Osteoblast (primary cell): Measurements from ENCODE around the gene BTNL3. TPM values are rescaled to one million over a fixed set of nuclear protein-coding genes. Genes with fewer than 3 reads are reported as not detected.

Experiments
- DNase-seq: peaks from one replicate; pipeline ENCODE4 v3.0.0; 2011; ENCODE audit warnings: low spot score, mixed read lengths; ENCODE audit not compliant: insufficient read length; ENCODE audit errors: missing footprints
- H2AFZ ChIP-seq: 2 replicates; pipeline ENCODE4 v1.6.0; 2011; ENCODE audit warnings: mild to moderate bottlenecking, low read length
- H3K27ac ChIP-seq: 2 replicates; pipeline ENCODE4 v1.5.1; 2011; ENCODE audit warnings: mild to moderate bottlenecking, low read depth, low read length, moderate library complexity
- H3K27me3 ChIP-seq: 2 replicates; pipeline ENCODE4 v1.6.0; 2012; ENCODE audit warnings: mild to moderate bottlenecking, control low read depth, inconsistent platforms, low read length, moderate library complexity; ENCODE audit not compliant: insufficient read depth
- H3K36me3 ChIP-seq: 2 replicates; pipeline ENCODE4 v1.5.1; 2011; ENCODE audit warnings: mild to moderate bottlenecking, low read length, control low read depth, moderate library complexity; ENCODE audit not compliant: insufficient read depth
- H3K4me1 ChIP-seq: 2 replicates; pipeline ENCODE4 v1.5.1; 2011; ENCODE audit warnings: mild to moderate bottlenecking, low read length, control low read depth, moderate library complexity; ENCODE audit not compliant: insufficient read depth
- H3K4me2 ChIP-seq: 2 replicates; pipeline ENCODE4 v1.6.0; 2011; ENCODE audit warnings: mild to moderate bottlenecking, low read length; ENCODE audit not compliant: insufficient read depth
- H3K4me3 ChIP-seq: fragments of 200-600 bp; sonication (generic); 3 replicates; pipeline ENCODE4 v1.5.1; 2012; ENCODE audit warnings: mild to moderate bottlenecking, low read length, inconsistent platforms; ENCODE audit not compliant: insufficient read depth
- H3K79me2 ChIP-seq: 2 replicates; pipeline ENCODE4 v1.6.0; 2012; ENCODE audit warnings: mild to moderate bottlenecking, low read length, control low read depth, inconsistent platforms; ENCODE audit not compliant: insufficient read depth
- H3K9me3 ChIP-seq: 2 replicates; pipeline ENCODE4 v1.5.1; 2011; ENCODE audit warnings: low read depth, low read length, control low read depth
- H4K20me1 ChIP-seq: 2 replicates; pipeline ENCODE4 v1.6.0; 2012; ENCODE audit warnings: mild to moderate bottlenecking, low read length, control low read depth; ENCODE audit not compliant: insufficient read depth
- CTCF ChIP-seq: IDR thresholded peaks from 2 replicates; pipeline ENCODE4 v1.5.1; 2011; ENCODE audit warnings: mild to moderate bottlenecking, low read depth, low read length, moderate library complexity; ENCODE audit errors: extremely low read depth
- total RNA-seq: library from RNA; depleted of rRNA; stranded (reverse); fragments of >200 nt; gene quantifications from 2 replicates; pipeline ENCODE4 v1.2.3, GENCODE V29; 2012

BTNL3 gene
- total RNA-seq, 1 donor, result not detected

DNA sequence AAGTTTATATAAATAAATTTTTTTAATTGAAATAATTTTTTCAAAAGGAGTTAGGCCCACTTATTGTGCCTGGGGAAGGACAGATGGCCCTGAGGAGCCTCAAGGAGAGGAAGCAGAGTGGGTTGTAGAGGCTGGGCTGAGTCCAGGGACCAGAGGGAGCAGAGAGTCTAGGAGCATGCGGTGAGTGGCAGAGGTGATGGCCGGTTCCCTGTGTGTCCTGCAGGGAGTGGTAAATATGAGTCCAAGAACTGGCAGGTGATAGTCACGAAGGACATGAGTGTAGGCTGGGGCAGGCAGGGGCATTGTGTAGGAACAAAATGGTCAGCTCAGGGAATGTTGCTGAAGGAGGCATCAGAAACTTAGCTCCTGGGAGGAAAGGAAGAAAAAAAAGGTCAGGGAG is 43.1 kb downstream of the BTNL3 start:
- Histone ChIP-seq H3K27ac (no peak overlapping the region), H2AFZ (no peak overlapping the region), H3K79me2 (no peaks in the 10 kb centered on the region), H3K36me3 (no peaks in the 10 kb centered on the region), H3K4me3 (no peak overlapping the region), H3K4me2 (no peak overlapping the region), H3K27me3 (no peaks in the 10 kb centered on the region), H3K9me3 (no peaks in the 10 kb centered on the region), H4K20me1 (no peaks in the 10 kb centered on the region), H3K4me1 (no peaks in the 10 kb centered on the region)
- no peak for TF ChIP-seq CTCF
- DNase-seq, result no peak

DNA sequence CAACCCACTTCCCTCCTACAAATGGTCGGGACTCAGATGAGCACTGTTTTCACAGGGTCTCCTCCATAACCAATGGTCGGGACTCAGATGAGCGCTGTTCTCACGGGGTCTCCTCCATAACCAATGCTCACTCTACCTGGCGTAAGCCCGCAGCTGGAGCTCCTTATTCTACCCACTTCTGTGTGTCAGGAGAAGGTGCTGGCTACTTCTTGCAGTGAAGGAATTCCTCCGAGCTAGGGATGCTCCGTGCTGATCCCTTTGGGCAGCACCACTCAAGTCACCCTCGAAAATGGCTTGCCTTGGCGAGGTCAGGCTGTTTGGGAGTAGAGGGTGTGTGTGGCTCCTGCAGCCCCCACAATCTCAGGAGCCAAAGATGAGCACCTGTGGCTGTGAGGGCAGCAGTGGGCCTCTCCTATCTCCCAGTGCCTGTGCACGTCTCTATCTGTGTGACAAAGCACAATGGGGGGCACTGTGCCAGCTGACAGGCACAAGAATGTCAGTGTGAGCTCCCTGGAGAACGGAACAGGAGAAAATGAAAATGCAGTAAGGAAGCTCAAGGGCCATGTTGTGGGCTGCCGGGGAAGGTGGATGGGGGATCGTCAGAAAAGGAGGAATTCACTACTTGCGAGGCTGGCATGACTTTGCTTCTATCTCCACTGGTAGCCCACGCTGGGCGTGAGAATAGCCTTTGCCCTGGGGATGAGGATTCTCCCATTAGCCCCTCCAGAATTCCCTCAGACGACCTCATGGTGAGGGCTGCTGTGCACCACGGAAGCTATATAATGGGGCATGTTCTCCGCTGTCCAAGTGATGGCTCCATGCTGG is 47.6 kb downstream of the BTNL3 start:
- Histone ChIP-seq H2AFZ (no peak overlapping the region), H3K79me2 (no peaks in the 10 kb centered on the region), H3K27ac (no peak overlapping the region), H3K36me3 (no peaks in the 10 kb centered on the region), H3K4me2 (no peak overlapping the region), H3K4me1 (no peaks in the 10 kb centered on the region), H3K4me3 (no peak overlapping the region), H3K9me3 (no peaks in the 10 kb centered on the region), H3K27me3 (no peaks in the 10 kb centered on the region), H4K20me1 (no peaks in the 10 kb centered on the region)
- DNase-seq, result no peak
- no peak for TF ChIP-seq CTCF

DNA sequence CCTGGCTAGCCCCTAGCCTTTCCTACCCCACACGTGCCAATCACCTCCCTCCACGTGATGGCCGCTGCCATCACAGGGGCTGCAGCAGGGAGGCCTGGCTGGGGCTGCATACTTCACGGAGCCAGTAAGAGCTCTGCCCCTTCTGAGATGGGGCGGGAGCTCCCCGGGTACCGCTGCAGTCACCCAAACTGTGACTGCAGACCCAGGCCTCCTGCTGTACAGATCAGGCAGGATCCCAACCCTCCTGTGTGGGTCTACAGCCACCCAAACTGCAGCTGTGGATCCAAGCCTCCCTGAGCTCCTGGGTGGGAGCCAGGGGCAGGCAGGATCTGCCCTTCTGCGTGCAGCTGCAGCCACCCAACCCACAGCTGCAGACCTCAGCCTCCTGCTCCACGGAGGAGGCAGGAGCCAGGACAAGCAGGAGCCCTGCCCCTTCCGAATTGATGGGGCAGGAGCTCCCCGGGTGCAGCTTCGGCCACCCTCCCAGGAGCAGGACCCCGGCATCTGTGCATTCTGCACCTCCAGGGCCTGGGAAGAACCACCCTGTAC is 48.2 kb downstream of the BTNL3 start:
- no peaks in the 10 kb centered on the region for H3K79me2 ChIP-seq
- no peak overlapping the region for H3K4me3 ChIP-seq
- no peak for DNase-seq
- peaks cover 2% of the 10 kb centered on the region for H3K27me3 ChIP-seq
- no peak overlapping the region for H2AFZ ChIP-seq
- no peaks in the 10 kb centered on the region for H3K9me3 ChIP-seq
- H4K20me1 ChIP-seq, result no peaks in the 10 kb centered on the region
- no peak overlapping the region for H3K4me2 ChIP-seq
- no peak for TF ChIP-seq CTCF
- H3K4me1 ChIP-seq, result no peaks in the 10 kb centered on the region
- no peaks in the 10 kb centered on the region for H3K36me3 ChIP-seq
- no peak overlapping the region for H3K27ac ChIP-seq

GRCh38 chr5:181037365-181037861 is 48.8 kb downstream of the BTNL3 start:
- no peak for DNase-seq
- no peak for TF ChIP-seq CTCF
- peaks cover 8% of the 10 kb centered on the region for H3K27me3 ChIP-seq
- H3K4me3 ChIP-seq, result no peak overlapping the region
- H3K36me3 ChIP-seq, result no peaks in the 10 kb centered on the region
- no peak overlapping the region for H3K4me2 ChIP-seq
- H3K9me3 ChIP-seq, result no peaks in the 10 kb centered on the region
- no peaks in the 10 kb centered on the region for H3K79me2 ChIP-seq
- no peaks in the 10 kb centered on the region for H3K4me1 ChIP-seq
- H3K27ac ChIP-seq, result no peak overlapping the region
- no peak overlapping the region for H2AFZ ChIP-seq
- no peaks in the 10 kb centered on the region for H4K20me1 ChIP-seq
